Measurements from ENCODE around the gene PLEKHO1. TPM values are rescaled to one million over a fixed set of nuclear protein-coding genes. Genes with fewer than 3 reads are reported as not detected.

Gene PLEKHO1
- total RNA-seq: 72.2 and 102 TPM in 2 replicates

GRCh38 chr1:150149271-150150132, at the start of gene PLEKHO1:
Gene PLEKHO1 (plus strand): TSS chr1:150149916. CDS start chr1:150150258, 342 bp downstream.

Other genes with a start within 250 kb of the PLEKHO1 start
- gene SV2A, start 232.1 kb upstream of the PLEKHO1 start, total RNA-seq: 0.54 and 1.6 TPM in 2 replicates
- gene SF3B4, start 222.1 kb upstream of the PLEKHO1 start, total RNA-seq: 8.8 and 11.9 TPM in 2 replicates
- gene MTMR11, start 213.0 kb upstream of the PLEKHO1 start, total RNA-seq: 2.8 and 5.3 TPM in 2 replicates
- gene OTUD7B, start 139.2 kb upstream of the PLEKHO1 start, total RNA-seq: 12.1 and 13.6 TPM in 2 replicates
- 21.7 and 26.6 TPM in 2 replicates for gene VPS45, start 82.1 kb upstream of the PLEKHO1 start, total RNA-seq
- gene ANP32E, start 86.2 kb downstream of the PLEKHO1 start, total RNA-seq: 20.0 and 32.0 TPM in 2 replicates
- gene CA14, start 107.9 kb downstream of the PLEKHO1 start, total RNA-seq: not detected in 2 replicates
- 101 and 131 TPM in 2 replicates for gene APH1A, start 119.1 kb downstream of the PLEKHO1 start, total RNA-seq
- gene C1orf54, start 122.9 kb downstream of the PLEKHO1 start, total RNA-seq: 41.3 and 104 TPM in 2 replicates
- gene CIART, start 132.6 kb downstream of the PLEKHO1 start, total RNA-seq: 0.54 and 1.6 TPM in 2 replicates
- 58.5 and 68.8 TPM in 2 replicates for gene MRPS21, start 143.9 kb downstream of the PLEKHO1 start, total RNA-seq
- gene PRPF3, start 171.6 kb downstream of the PLEKHO1 start, total RNA-seq: 39.0 and 42.4 TPM in 2 replicates
- gene RPRD2, start 214.2 kb downstream of the PLEKHO1 start, total RNA-seq: 5.5 and 5.7 TPM in 2 replicates

Measured in endothelial cell of coronary artery (primary cell).